Stomach (tissue), 4 donors: Measurements from ENCODE around the gene USP24.

ENCODE experiments used
- EP300 ChIP-seq: sonication (generic); formaldehyde crosslinking; IDR thresholded peaks from one replicate; pipeline ENCODE4 v1.6.1; 2017; ENCODE audit warnings: antibody characterized with exemption
- POLR2A ChIP-seq, 4 donors: fragments of 450-650 bp; IDR thresholded peaks; one replicate each; pipeline ENCODE4 v1.6.1; 2016; ENCODE audit warnings: antibody characterized with exemption in 4 of 4, control low read depth in 2 of 4, mild to moderate bottlenecking in 1 of 4, moderate library complexity in 1 of 4
- POLR2AphosphoS5 ChIP-seq, 3 donors: sonication (generic); formaldehyde crosslinking; IDR thresholded peaks; one replicate each; pipeline ENCODE4 v1.6.1; 2016; ENCODE audit warnings: antibody characterized with exemption in 3 of 3
- TF ChIP-seq, protein P1 (sequence below), 7 experiments: fragments of 450-650 bp in 4 of 7; fragments of 200-600 bp in 3 of 7; sonication (generic) in 3 of 7; IDR thresholded peaks; one replicate each; pipeline ENCODE4 v1.5.1; 2016 to 2019; ENCODE audit warnings: antibody characterized with exemption in 7 of 7, control low read depth in 2 of 7, mild to moderate bottlenecking in 1 of 7

DNA sequence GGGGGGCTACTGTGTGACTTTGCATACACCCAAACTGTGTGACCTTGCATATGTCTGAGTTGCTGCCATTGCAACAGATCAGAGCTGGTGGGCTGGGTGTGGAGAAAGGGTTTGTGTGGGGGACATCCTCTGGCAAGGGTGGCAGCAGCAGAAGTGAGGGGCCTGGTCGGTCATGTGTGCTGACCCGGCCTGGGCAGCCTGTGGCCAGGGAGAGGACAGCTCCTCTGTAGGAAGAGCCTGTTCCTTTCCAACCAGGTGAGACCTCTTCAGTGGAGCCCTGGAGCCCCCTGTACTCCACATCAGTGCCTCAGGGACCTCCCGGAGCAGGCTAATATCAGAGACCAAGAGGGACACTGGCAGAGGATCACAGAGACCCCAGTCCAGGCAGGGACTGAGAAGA, 167.6 kb downstream of the USP24 start:
- TF ChIP-seq, protein P1, sequence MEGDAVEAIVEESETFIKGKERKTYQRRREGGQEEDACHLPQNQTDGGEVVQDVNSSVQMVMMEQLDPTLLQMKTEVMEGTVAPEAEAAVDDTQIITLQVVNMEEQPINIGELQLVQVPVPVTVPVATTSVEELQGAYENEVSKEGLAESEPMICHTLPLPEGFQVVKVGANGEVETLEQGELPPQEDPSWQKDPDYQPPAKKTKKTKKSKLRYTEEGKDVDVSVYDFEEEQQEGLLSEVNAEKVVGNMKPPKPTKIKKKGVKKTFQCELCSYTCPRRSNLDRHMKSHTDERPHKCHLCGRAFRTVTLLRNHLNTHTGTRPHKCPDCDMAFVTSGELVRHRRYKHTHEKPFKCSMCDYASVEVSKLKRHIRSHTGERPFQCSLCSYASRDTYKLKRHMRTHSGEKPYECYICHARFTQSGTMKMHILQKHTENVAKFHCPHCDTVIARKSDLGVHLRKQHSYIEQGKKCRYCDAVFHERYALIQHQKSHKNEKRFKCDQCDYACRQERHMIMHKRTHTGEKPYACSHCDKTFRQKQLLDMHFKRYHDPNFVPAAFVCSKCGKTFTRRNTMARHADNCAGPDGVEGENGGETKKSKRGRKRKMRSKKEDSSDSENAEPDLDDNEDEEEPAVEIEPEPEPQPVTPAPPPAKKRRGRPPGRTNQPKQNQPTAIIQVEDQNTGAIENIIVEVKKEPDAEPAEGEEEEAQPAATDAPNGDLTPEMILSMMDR (IDR thresholded peaks at IDR 0.05), result no peak
- TF ChIP-seq EP300 (no peak), POLR2A (IDR thresholded peaks at IDR 0.05) (no peak), POLR2AphosphoS5 (IDR thresholded peaks at IDR 0.05) (no peak)
